CD14-positive monocyte (primary cell): Measurements from ENCODE around the gene ARID2. TPM values are rescaled to one million over a fixed set of nuclear protein-coding genes. Genes with fewer than 3 reads are reported as not detected.

Experiments used
- DNase-seq, 3 donors: peaks; one replicate each; pipeline ENCODE4 v3.0.0-alpha.2; 2011 to 2022
- H2AFZ ChIP-seq: 2 replicates; pipeline ENCODE4 v1.6.0; 2012; ENCODE audit warnings: mild to moderate bottlenecking, low read depth, low read length, inconsistent platforms; ENCODE audit not compliant: insufficient read depth, poor library complexity, severe bottlenecking
- H3K27ac ChIP-seq, 2 donors: 1 replicate in 1 of 2; 2 replicates in 1 of 2; pipeline ENCODE4 v1.5.1; 2012 to 2013; ENCODE audit warnings: low read length in 2 of 2, control low read depth in 1 of 2, inconsistent platforms in 1 of 2, low read depth in 1 of 2, mild to moderate bottlenecking in 1 of 2
- H3K27me3 ChIP-seq, 2 donors: one replicate each; pipeline versions ENCODE4 v1.6.0 to v1.6.1; 2011 to 2013; ENCODE audit warnings: low read length in 2 of 2; ENCODE audit not compliant: control insufficient read depth in 2 of 2, insufficient read depth in 2 of 2
- H3K36me3 ChIP-seq, 2 donors: replicated peaks in 1 of 2; 1 replicate in 1 of 2; 2 replicates in 1 of 2; pipeline versions ENCODE4 v1.5.1 to v1.6.1; 2012 to 2013; ENCODE audit warnings: low read length in 2 of 2, control low read depth in 1 of 2, inconsistent platforms in 1 of 2, mild to moderate bottlenecking in 1 of 2; ENCODE audit not compliant: insufficient read depth in 2 of 2, control insufficient read depth in 1 of 2
- H3K4me1 ChIP-seq, 2 donors: 1 replicate in 1 of 2; 2 replicates in 1 of 2; pipeline versions ENCODE4 v1.5.1 to v1.6.1; 2012 to 2013; ENCODE audit warnings: low read length in 2 of 2, control low read depth in 1 of 2, inconsistent platforms in 1 of 2, mild to moderate bottlenecking in 1 of 2, moderate library complexity in 1 of 2; ENCODE audit not compliant: insufficient read depth in 2 of 2, control insufficient read depth in 1 of 2
- H3K4me2 ChIP-seq: replicated peaks from 2 replicates; pipeline ENCODE3; 2012; ENCODE audit warnings: low read length, moderate library complexity, mild to moderate bottlenecking; ENCODE audit not compliant: poor library complexity, severe bottlenecking; ENCODE audit errors: extremely low read depth
- H3K4me3 ChIP-seq, 3 experiments: fragments of 200-600 bp in 1 of 3; sonication (generic) in 1 of 3; replicated peaks in 1 of 3; 1 replicate in 2 of 3; 2 replicates in 1 of 3; pipeline ENCODE4 v1.5.1; 2011 to 2013; ENCODE audit warnings: low read length in 3 of 3, mild to moderate bottlenecking in 3 of 3, control low read depth in 2 of 3, low read depth in 2 of 3, inconsistent platforms in 1 of 3, moderate library complexity in 1 of 3
- H3K79me2 ChIP-seq: 2 replicates; pipeline ENCODE4 v1.6.0; 2012; ENCODE audit warnings: mild to moderate bottlenecking, control low read depth, inconsistent platforms, low read length, moderate library complexity; ENCODE audit not compliant: insufficient read depth
- H3K9ac ChIP-seq: 2 replicates; pipeline ENCODE4 v1.6.0; 2017; ENCODE audit warnings: low read length, mild to moderate bottlenecking; ENCODE audit not compliant: insufficient read depth, poor library complexity, severe bottlenecking
- H3K9me3 ChIP-seq, 2 donors: replicated peaks in 1 of 2; 1 replicate in 1 of 2; 2 replicates in 1 of 2; pipeline versions ENCODE4 v1.5.1 to v1.6.1; 2012 to 2013; ENCODE audit warnings: low read length in 2 of 2, control low read depth in 1 of 2; ENCODE audit not compliant: control insufficient read depth in 1 of 2, insufficient read depth in 1 of 2
- H4K20me1 ChIP-seq: 2 replicates; pipeline ENCODE4 v1.6.0; 2012; ENCODE audit warnings: mild to moderate bottlenecking, low read length, control low read depth, moderate library complexity; ENCODE audit not compliant: insufficient read depth
- H3K27ac Mint-ChIP-seq, 7 donors: one replicate each; pipeline ENCODE4 v1.8.0; 2020; ENCODE audit warnings: mild to moderate bottlenecking in 7 of 7, mixed read lengths in 7 of 7, moderate library complexity in 6 of 7, inconsistent platforms in 2 of 7
- H3K27me3 Mint-ChIP-seq, 3 donors: one replicate each; pipeline ENCODE4 v1.8.0; 2021 to 2022; ENCODE audit warnings: low read depth in 3 of 3, mild to moderate bottlenecking in 3 of 3, mixed read lengths in 3 of 3, moderate library complexity in 3 of 3, inconsistent platforms in 1 of 3
- H3K36me3 Mint-ChIP-seq, 2 donors: one replicate each; pipeline ENCODE4 v1.8.0; 2020; ENCODE audit warnings: mixed read lengths in 2 of 2, inconsistent platforms in 1 of 2, mild to moderate bottlenecking in 1 of 2
- H3K4me1 Mint-ChIP-seq: one replicate; pipeline ENCODE4 v1.8.0; 2020; ENCODE audit warnings: mild to moderate bottlenecking, mixed read lengths
- H3K4me3 Mint-ChIP-seq, 2 donors: one replicate each; pipeline ENCODE4 v1.8.0; 2020; ENCODE audit warnings: mild to moderate bottlenecking in 2 of 2, mixed read lengths in 2 of 2, moderate library complexity in 1 of 2
- H3K9me3 Mint-ChIP-seq, 7 donors: one replicate each; pipeline ENCODE4 v1.8.0; 2020 to 2022; ENCODE audit warnings: mixed read lengths in 7 of 7, mild to moderate bottlenecking in 6 of 7, moderate library complexity in 6 of 7, inconsistent platforms in 2 of 7
- WGBS: methylation state at CpG from one replicate; pipeline ENCODE4 v1.1.5; 2013; ENCODE audit warnings: missing lambda C conversion rate; ENCODE audit not compliant: insufficient coverage; 5-methylcytosine and 5-hydroxymethylcytosine counted together
- intact Hi-C, 2 donors: fragments of 100-400 bp; cut with micrococcal nuclease; formaldehyde crosslinking; loops; one replicate each; pipeline versions ENCODE4 v1.15.0 to v1.15.1; 2023
- polyA plus RNA-seq, 3 donors: library from polyadenylated mRNA; depleted of rRNA in 1 of 3; unstranded in 2 of 3; stranded (reverse) in 1 of 3; fragments of 300-500 nt in 2 of 3; fragments of >200 nt in 1 of 3; fragmentation: Illumina TruSeq in 2 of 3; gene quantifications; 1 replicate in 2 of 3; 2 replicates in 1 of 3; pipeline ENCODE4 v1.2.3, GENCODE V29; 2012 to 2021
- TF ChIP-seq, protein P1 (sequence below): fragments of 200-600 bp; IDR thresholded peaks from one replicate; pipeline ENCODE4 v1.8.0; 2022; ENCODE audit warnings: antibody characterized with exemption, mild to moderate bottlenecking

The ARID2 gene
- polyA plus RNA-seq, 3 donors: 3.0 to 8.0 (median 4.7) TPM

DNA sequence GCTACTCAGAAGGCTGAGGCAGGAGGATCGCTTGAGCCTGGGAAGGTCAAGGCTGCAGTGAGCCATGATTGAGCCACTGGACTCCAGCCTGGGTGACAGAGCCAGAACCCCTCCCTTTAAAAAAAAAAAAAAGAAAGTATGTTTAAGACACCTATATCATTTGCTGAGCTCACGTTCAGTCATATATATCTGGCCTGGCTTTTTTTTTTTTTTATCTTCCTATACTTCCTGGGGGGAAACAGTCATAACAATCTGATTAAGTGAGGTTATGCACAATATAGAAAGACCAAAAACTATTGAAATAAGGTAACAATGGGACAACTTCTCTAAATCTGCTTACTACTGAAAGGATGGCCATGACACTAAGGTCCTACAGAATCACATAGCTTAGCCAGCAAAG, 9.4 kb upstream of the ARID2 start:
- intact Hi-C loops: loop anchor here in 1 of 2 donors (10.0 kb wide), 2 partner anchors 175 to 505 kb away; partner anchors contain the start of gene ANO6
- no CpG with 5 or more reads among the region's 2 CpGs for WGBS
- H2AFZ ChIP-seq: no peak overlapping the region
- Mint-ChIP-seq H3K36me3 (peaks cover 4 to 7% of the 10 kb centered on the region in 2 donors), H3K9me3 (no peaks in the 10 kb centered on the region), H3K27me3 (no peaks in the 10 kb centered on the region), H3K4me1 (peaks cover 45% of the 10 kb centered on the region), H3K27ac (no peak overlapping the region), H3K4me3 (no peak overlapping the region)
- TF ChIP-seq, protein P1, sequence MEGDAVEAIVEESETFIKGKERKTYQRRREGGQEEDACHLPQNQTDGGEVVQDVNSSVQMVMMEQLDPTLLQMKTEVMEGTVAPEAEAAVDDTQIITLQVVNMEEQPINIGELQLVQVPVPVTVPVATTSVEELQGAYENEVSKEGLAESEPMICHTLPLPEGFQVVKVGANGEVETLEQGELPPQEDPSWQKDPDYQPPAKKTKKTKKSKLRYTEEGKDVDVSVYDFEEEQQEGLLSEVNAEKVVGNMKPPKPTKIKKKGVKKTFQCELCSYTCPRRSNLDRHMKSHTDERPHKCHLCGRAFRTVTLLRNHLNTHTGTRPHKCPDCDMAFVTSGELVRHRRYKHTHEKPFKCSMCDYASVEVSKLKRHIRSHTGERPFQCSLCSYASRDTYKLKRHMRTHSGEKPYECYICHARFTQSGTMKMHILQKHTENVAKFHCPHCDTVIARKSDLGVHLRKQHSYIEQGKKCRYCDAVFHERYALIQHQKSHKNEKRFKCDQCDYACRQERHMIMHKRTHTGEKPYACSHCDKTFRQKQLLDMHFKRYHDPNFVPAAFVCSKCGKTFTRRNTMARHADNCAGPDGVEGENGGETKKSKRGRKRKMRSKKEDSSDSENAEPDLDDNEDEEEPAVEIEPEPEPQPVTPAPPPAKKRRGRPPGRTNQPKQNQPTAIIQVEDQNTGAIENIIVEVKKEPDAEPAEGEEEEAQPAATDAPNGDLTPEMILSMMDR: no peak
- H3K4me3 ChIP-seq: no peak overlapping the region
- H3K36me3 ChIP-seq: no peaks in the 10 kb centered on the region
- no peak for DNase-seq
- H3K27ac ChIP-seq: no peak overlapping the region
- H3K9ac ChIP-seq: no peak overlapping the region
- peaks cover 5 to 16% of the 10 kb centered on the region in 2 donors for H3K4me1 ChIP-seq
- H3K4me2 ChIP-seq: no peak overlapping the region
- peaks cover 52% of the 10 kb centered on the region for H3K79me2 ChIP-seq
- H3K27me3 ChIP-seq: no peaks in the 10 kb centered on the region
- H4K20me1 ChIP-seq: peaks cover 34% of the 10 kb centered on the region
- H3K9me3 ChIP-seq: no peaks in the 10 kb centered on the region

DNA sequence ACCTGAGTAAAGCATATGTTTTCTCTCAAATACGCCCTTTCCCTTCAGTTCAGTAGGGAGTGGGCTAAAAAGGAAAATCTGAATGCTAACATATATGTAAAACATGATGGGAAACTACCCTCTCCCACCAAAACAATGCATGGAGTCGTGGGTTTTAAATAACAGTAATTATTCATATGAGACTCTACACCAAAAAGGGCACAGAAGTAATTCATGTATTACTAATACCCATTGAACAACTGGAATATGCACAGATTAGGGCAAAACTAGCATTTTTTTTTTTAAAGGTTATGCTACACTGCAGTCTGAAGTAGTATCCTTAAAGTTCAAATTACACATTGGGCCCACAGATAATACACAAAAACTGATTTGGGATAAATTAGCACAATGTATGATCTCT, 8.1 kb upstream of the ARID2 start:
- H3K4me1 Mint-ChIP-seq: peaks cover 51% of the 10 kb centered on the region
- no peak overlapping the region for H3K27ac Mint-ChIP-seq
- no peak overlapping the region for H3K4me2 ChIP-seq
- H3K36me3 ChIP-seq: no peaks in the 10 kb centered on the region
- peaks cover 9 to 29% of the 10 kb centered on the region in 2 donors for H3K4me1 ChIP-seq
- no peaks in the 10 kb centered on the region for H3K27me3 ChIP-seq
- no peaks in the 10 kb centered on the region for H3K27me3 Mint-ChIP-seq
- intact Hi-C loops: loop anchor here in 1 of 2 donors (10.0 kb wide), 2 partner anchors 177 to 507 kb away; partner anchors contain the start of gene ANO6
- H3K79me2 ChIP-seq: peaks cover 65% of the 10 kb centered on the region
- no peak overlapping the region for H2AFZ ChIP-seq
- H3K4me3 ChIP-seq: no peak overlapping the region
- H3K9ac ChIP-seq: no peak overlapping the region
- WGBS: no CpG with 5 or more reads among the region's 2 CpGs
- peaks cover 0 to 2% (median 0%) of the 10 kb centered on the region in 7 donors for H3K9me3 Mint-ChIP-seq
- no peaks in the 10 kb centered on the region for H3K9me3 ChIP-seq
- peaks cover 34% of the 10 kb centered on the region for H4K20me1 ChIP-seq
- no peak overlapping the region for H3K27ac ChIP-seq
- TF ChIP-seq, protein P1: no peak
- no peak overlapping the region for H3K4me3 Mint-ChIP-seq
- peaks cover 3 to 7% of the 10 kb centered on the region in 2 donors for H3K36me3 Mint-ChIP-seq
- no peak for DNase-seq
